HCT116 (cell line): Measurements from ENCODE around the gene SLC2A2. TPM values are rescaled to one million over a fixed set of nuclear protein-coding genes. Genes with fewer than 3 reads are reported as not detected.

Experiments
- ATAC-seq: fragments of 200-7000 bp; cut with Tn5 transposase; 2 replicates; pipeline ENCODE4 v1.9.1; 2020; ENCODE audit warnings: mild to moderate bottlenecking, moderate library complexity
- BruUV-seq: library from RNA; stranded (reverse); fragments of 400-500 nt; replicated peaks from 2 replicates; lab custom pipeline; 2021; lab: Mats Ljungman, UMichigan
- CTCF ChIA-PET: fragments of 300-600 bp; sonication (Branson Sonifier 250); formaldehyde crosslinking; loops from one replicate; lab custom pipeline; 2021; ENCODE audit warnings: antibody characterized with exemption; lab: Charles Lee
- POLR2A ChIA-PET: fragments of 300-600, 350-600 bp; sonication (Branson Sonifier 250); formaldehyde crosslinking; loops from one replicate; lab custom pipeline; 2021; ENCODE audit warnings: antibody characterized with exemption; lab: Charles Lee
- RAD21 ChIA-PET, 2 experiments: fragments of 300-600 bp; sonication (Branson Sonifier 250); formaldehyde crosslinking; loops; one replicate each; lab custom pipeline; 2023; ENCODE audit warnings: low total read pairs in 2 of 2; ENCODE audit not compliant: uncharacterized antibody in 2 of 2, unreplicated experiment in 2 of 2, low non-redundant PET in 1 of 2; lab: Charles Lee
- DNase-seq: peaks from one replicate; pipeline ENCODE4 v3.0.0-alpha.2; 2010; ENCODE audit warnings: low read depth, low spot score
- H2AFZ ChIP-seq: fragments of 200-600 bp; shearing (Covaris generic), sonication (generic); 2 replicates; pipeline ENCODE4 v1.6.1; 2017; ENCODE audit warnings: low read depth, mixed run types, mixed read lengths, antibody characterized with exemption, low read length; ENCODE audit not compliant: poor library complexity, severe bottlenecking
- H3K27ac ChIP-seq: 2 replicates; pipeline ENCODE4 v1.5.1; 2012; ENCODE audit warnings: low read depth, low read length
- H3K27me3 ChIP-seq: fragments of 200-600 bp; sonication (generic); 2 replicates; pipeline ENCODE4 v1.6.1; 2016; ENCODE audit warnings: mixed run types, low read length, mixed read lengths; ENCODE audit not compliant: insufficient read depth
- H3K36me3 ChIP-seq, 2 experiments: fragments of 200-500 bp in 1 of 2; fragments of 200-600 bp in 1 of 2; sonication (Bioruptor generic) in 1 of 2; sonication (generic) in 1 of 2; 2 replicates each; pipeline versions ENCODE4 v1.5.1 to v1.6.1; 2014 to 2016; ENCODE audit warnings: low read length in 2 of 2, inconsistent platforms in 1 of 2, mixed read lengths in 1 of 2, mixed run types in 1 of 2; ENCODE audit not compliant: insufficient read depth in 2 of 2, control insufficient read depth in 1 of 2
- H3K4me1 ChIP-seq, 2 experiments: fragments of 200-600 bp in 1 of 2; sonication (generic) in 1 of 2; 2 replicates each; pipeline versions ENCODE4 v1.5.1 to v1.6.1; 2012 to 2017; ENCODE audit warnings: low read length in 2 of 2, inconsistent platforms in 1 of 2, mild to moderate bottlenecking in 1 of 2, mixed read lengths in 1 of 2, mixed run types in 1 of 2, moderate library complexity in 1 of 2; ENCODE audit not compliant: insufficient read depth in 2 of 2, control insufficient read depth in 1 of 2
- H3K4me2 ChIP-seq: fragments of 200-600 bp; sonication (generic); 2 replicates; pipeline ENCODE4 v1.6.1; 2017; ENCODE audit warnings: mixed run types, low read length, mixed read lengths
- H3K4me3 ChIP-seq, 2 experiments: fragments of 200-600 bp in 1 of 2; sonication (generic) in 1 of 2; replicated peaks in 1 of 2; 2 replicates each; pipeline ENCODE4 v1.5.1; 2011 to 2016; ENCODE audit warnings: low read length in 2 of 2, control low read depth in 1 of 2, low read depth in 1 of 2, mild to moderate bottlenecking in 1 of 2, mixed read lengths in 1 of 2, mixed run types in 1 of 2
- H3K79me2 ChIP-seq: fragments of 200-600 bp; sonication (generic); 2 replicates; pipeline ENCODE4 v1.6.1; 2017; ENCODE audit warnings: mild to moderate bottlenecking, mixed run types, low read length, moderate library complexity, mixed read lengths; ENCODE audit not compliant: insufficient read depth
- H3K9ac ChIP-seq: fragments of 200-600 bp; sonication (generic); 2 replicates; pipeline ENCODE4 v1.6.1; 2016; ENCODE audit warnings: low read length, mixed read lengths
- H3K9me2 ChIP-seq: fragments of 200-600 bp; sonication (generic), shearing (Covaris generic); 2 replicates; pipeline ENCODE4 v1.6.1; 2017; ENCODE audit warnings: mixed run types, mild to moderate bottlenecking, moderate library complexity; ENCODE audit not compliant: insufficient read depth
- H3K9me3 ChIP-seq, 2 experiments: fragments of 200-500 bp in 1 of 2; fragments of 200-600 bp in 1 of 2; sonication (Bioruptor generic) in 1 of 2; sonication (generic) in 1 of 2; 2 replicates each; pipeline ENCODE4 v1.6.1; 2014 to 2017; ENCODE audit warnings: low read length in 2 of 2, mixed read lengths in 2 of 2, inconsistent platforms in 1 of 2, low read depth in 1 of 2, mild to moderate bottlenecking in 1 of 2, mixed run types in 1 of 2, moderate library complexity in 1 of 2; ENCODE audit not compliant: control insufficient read depth in 1 of 2, insufficient read depth in 1 of 2
- H4K20me1 ChIP-seq: fragments of 200-600 bp; sonication (generic), shearing (Covaris generic); 2 replicates; pipeline ENCODE4 v1.6.1; 2017; ENCODE audit warnings: mixed run types, mild to moderate bottlenecking, moderate library complexity; ENCODE audit not compliant: insufficient read depth
- CEBPB ChIP-seq: IDR thresholded peaks from 2 replicates; pipeline ENCODE4 v1.6.1; 2012; ENCODE audit warnings: low read depth
- EGR1 ChIP-seq: IDR thresholded peaks from 2 replicates; pipeline ENCODE4 v1.6.1; 2012; ENCODE audit warnings: low read depth
- EZH2 ChIP-seq: fragments of 200-600 bp; sonication (generic); IDR thresholded peaks from 2 replicates; pipeline ENCODE4 v1.6.1; 2017; ENCODE audit warnings: antibody characterized with exemption, mixed run types
- FOSL1 ChIP-seq: IDR thresholded peaks from 2 replicates; pipeline ENCODE4 v1.6.1; 2012; ENCODE audit warnings: low read depth
- REST ChIP-seq: IDR thresholded peaks from 2 replicates; pipeline ENCODE4 v1.6.1; 2012; ENCODE audit warnings: low read depth
- intact Hi-C: fragments of 100-400 bp; cut with micrococcal nuclease; formaldehyde crosslinking; loops from 2 replicates; pipeline ENCODE4 v1.10.0; 2022
- total RNA-seq: library from RNA; stranded (reverse); gene quantifications from one replicate; pipeline ENCODE4 v1.2.1, GENCODE V29; 2021; ENCODE audit not compliant: unreplicated experiment
- TF ChIP-seq, protein P1 (sequence below), 3 experiments: fragments of 200-600 bp in 1 of 3; sonication (generic) in 1 of 3; IDR thresholded peaks in 2 of 3; conservative IDR thresholded peaks in 1 of 3; 2 replicates each; pipeline ENCODE4 v1.5.1; 2012 to 2017; ENCODE audit warnings: low read depth in 2 of 3, low read length in 2 of 3, antibody characterized with exemption in 1 of 3, borderline replicate concordance in 1 of 3, control low read depth in 1 of 3, mild to moderate bottlenecking in 1 of 3, mixed read lengths in 1 of 3, mixed run types in 1 of 3, moderate library complexity in 1 of 3; ENCODE audit not compliant: insufficient read depth in 1 of 3
- TF ChIP-seq, protein P2 (sequence below): IDR thresholded peaks from 2 replicates; pipeline ENCODE4 v1.6.1; 2012

The SLC2A2 gene
- total RNA-seq, 1 experiment from 2014 or later: not detected

DNA sequence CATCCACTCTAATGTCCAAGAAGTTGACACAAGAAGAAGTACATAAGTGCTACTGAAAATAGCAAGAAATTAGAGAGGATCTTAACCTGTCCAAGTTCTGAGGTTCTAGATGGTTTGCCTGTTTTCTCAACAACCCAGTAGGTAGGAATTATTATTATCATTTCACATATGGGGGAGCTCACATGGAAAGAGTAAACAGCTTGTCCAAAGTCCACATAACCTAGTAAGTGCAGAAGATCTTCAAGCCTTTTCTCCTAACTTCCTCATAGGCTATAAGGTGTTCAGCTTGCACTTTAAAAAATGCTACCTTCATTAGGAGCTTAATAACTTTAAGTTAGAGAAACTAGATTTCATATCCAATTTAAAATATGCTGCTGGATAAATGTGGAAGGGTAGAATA is 3.0 kb downstream of the SLC2A2 start:
- POLR2A ChIA-PET: no interaction called here
- H2AFZ ChIP-seq: no peak overlapping the region
- no peaks in the 10 kb centered on the region for H3K79me2 ChIP-seq
- H3K4me3 ChIP-seq: no peak overlapping the region
- no peak for TF ChIP-seq REST
- TF ChIP-seq, protein P1, sequence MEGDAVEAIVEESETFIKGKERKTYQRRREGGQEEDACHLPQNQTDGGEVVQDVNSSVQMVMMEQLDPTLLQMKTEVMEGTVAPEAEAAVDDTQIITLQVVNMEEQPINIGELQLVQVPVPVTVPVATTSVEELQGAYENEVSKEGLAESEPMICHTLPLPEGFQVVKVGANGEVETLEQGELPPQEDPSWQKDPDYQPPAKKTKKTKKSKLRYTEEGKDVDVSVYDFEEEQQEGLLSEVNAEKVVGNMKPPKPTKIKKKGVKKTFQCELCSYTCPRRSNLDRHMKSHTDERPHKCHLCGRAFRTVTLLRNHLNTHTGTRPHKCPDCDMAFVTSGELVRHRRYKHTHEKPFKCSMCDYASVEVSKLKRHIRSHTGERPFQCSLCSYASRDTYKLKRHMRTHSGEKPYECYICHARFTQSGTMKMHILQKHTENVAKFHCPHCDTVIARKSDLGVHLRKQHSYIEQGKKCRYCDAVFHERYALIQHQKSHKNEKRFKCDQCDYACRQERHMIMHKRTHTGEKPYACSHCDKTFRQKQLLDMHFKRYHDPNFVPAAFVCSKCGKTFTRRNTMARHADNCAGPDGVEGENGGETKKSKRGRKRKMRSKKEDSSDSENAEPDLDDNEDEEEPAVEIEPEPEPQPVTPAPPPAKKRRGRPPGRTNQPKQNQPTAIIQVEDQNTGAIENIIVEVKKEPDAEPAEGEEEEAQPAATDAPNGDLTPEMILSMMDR (IDR thresholded peaks at IDR 0.05 in 2 of 3, conservative IDR thresholded peaks at IDR 0.05 in 1 of 3; ENCODE audit: borderline replicate concordance in 1 of 3, insufficient read depth in 1 of 3, low read depth in 2 of 3, low read length in 2 of 3): no peak
- no peak for TF ChIP-seq FOSL1
- TF ChIP-seq, protein P2, sequence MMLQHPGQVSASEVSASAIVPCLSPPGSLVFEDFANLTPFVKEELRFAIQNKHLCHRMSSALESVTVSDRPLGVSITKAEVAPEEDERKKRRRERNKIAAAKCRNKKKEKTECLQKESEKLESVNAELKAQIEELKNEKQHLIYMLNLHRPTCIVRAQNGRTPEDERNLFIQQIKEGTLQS: no peak
- TF ChIP-seq CEBPB: no peak
- no peak for TF ChIP-seq EGR1
- no peak for TF ChIP-seq EZH2
- TF ChIP-seq, all 23 proteins: peak for 0
- no peak for ATAC-seq
- CTCF ChIA-PET: no interaction called here
- no peaks in the 10 kb centered on the region for H3K27me3 ChIP-seq
- RAD21 ChIA-PET: no interaction called here
- intact Hi-C loops: no loop called here
- no peaks in the 10 kb centered on the region for H3K9me2 ChIP-seq
- H4K20me1 ChIP-seq: no peaks in the 10 kb centered on the region
- no peak overlapping the region for H3K27ac ChIP-seq
- H3K9ac ChIP-seq: no peak overlapping the region
- DNase-seq: no peak
- no peak overlapping the region for H3K4me2 ChIP-seq
- no peaks in the 10 kb centered on the region for H3K36me3 ChIP-seq
- no peaks in the 10 kb centered on the region for H3K9me3 ChIP-seq
- BruUV-seq: no TSS peak
- no peaks in the 10 kb centered on the region for H3K4me1 ChIP-seq
